B cell (primary cell): Measurements from ENCODE around the gene SAMD4B. TPM values are rescaled to one million over a fixed set of nuclear protein-coding genes. Genes with fewer than 3 reads are reported as not detected.

Experiments
- ATAC-seq: fragments of 200-7000 bp; cut with Tn5 transposase; one replicate; pipeline ENCODE4 v1.10.0; 2021; ENCODE audit warnings: low read depth, mild to moderate bottlenecking, moderate number of reproducible peaks, moderate library complexity
- CTCF ChIA-PET: fragments of 350-600 bp; sonication (Branson Sonifier 250); formaldehyde crosslinking; loops from one replicate; lab custom pipeline; 2021; ENCODE audit warnings: antibody characterized with exemption, inconsistent platforms; lab: Charles Lee
- POLR2A ChIA-PET: fragments of 350-600 bp; sonication (Branson Sonifier 250); formaldehyde crosslinking; loops from one replicate; lab custom pipeline; 2021; ENCODE audit warnings: antibody characterized with exemption; lab: Charles Lee
- DNase-seq: peaks from one replicate; pipeline ENCODE4 v3.0.0; 2013
- H2AFZ ChIP-seq: 2 replicates; pipeline ENCODE4 v1.6.1; 2012; ENCODE audit warnings: mild to moderate bottlenecking, low read depth, low read length; ENCODE audit not compliant: insufficient read depth, poor library complexity, severe bottlenecking
- H3K27ac ChIP-seq, 2 donors: 1 replicate in 1 of 2; 2 replicates in 1 of 2; pipeline ENCODE4 v1.5.1; 2012 to 2013; ENCODE audit warnings: low read length in 2 of 2, mild to moderate bottlenecking in 2 of 2, moderate library complexity in 1 of 2
- H3K27me3 ChIP-seq, 4 experiments: fragments of 200-600 bp in 1 of 4; sonication (generic) in 1 of 4; replicated peaks in 1 of 4; 1 replicate in 2 of 4; 2 replicates in 2 of 4; pipeline versions ENCODE4 v1.6.1 to v1.7.0; 2013 to 2016; ENCODE audit warnings: low read length in 3 of 4, mild to moderate bottlenecking in 2 of 4, mixed read lengths in 1 of 4, moderate library complexity in 1 of 4; ENCODE audit not compliant: insufficient read depth in 4 of 4, control insufficient read depth in 3 of 4; ENCODE audit errors: control extremely low read depth in 1 of 4
- H3K36me3 ChIP-seq, 2 experiments: replicated peaks in 1 of 2; 1 replicate in 1 of 2; 2 replicates in 1 of 2; pipeline versions ENCODE4 v1.6.1 to v1.7.1; 2013; ENCODE audit warnings: low read length in 1 of 2; ENCODE audit not compliant: insufficient read depth in 2 of 2, control insufficient read depth in 1 of 2; ENCODE audit errors: control extremely low read depth in 1 of 2, extremely low read depth in 1 of 2
- H3K4me1 ChIP-seq, 2 donors: fragments of 200-600 bp in 1 of 2; sonication (generic) in 1 of 2; 1 replicate in 1 of 2; 2 replicates in 1 of 2; pipeline versions ENCODE4 v1.5.1 to v1.6.1; 2013 to 2017; ENCODE audit warnings: low read length in 2 of 2; ENCODE audit not compliant: control insufficient read depth in 2 of 2, insufficient read depth in 2 of 2
- H3K4me2 ChIP-seq: replicated peaks from 2 replicates; pipeline ENCODE3; 2012; ENCODE audit warnings: mild to moderate bottlenecking, low read depth, low read length; ENCODE audit not compliant: poor library complexity, severe bottlenecking
- H3K4me3 ChIP-seq, 5 experiments: fragments of 200-600 bp in 1 of 5; sonication (generic) in 1 of 5; 1 replicate in 3 of 5; 2 replicates in 2 of 5; pipeline versions ENCODE4 v1.5.1 to v1.7.0; 2011 to 2016; ENCODE audit warnings: low read length in 4 of 5, mild to moderate bottlenecking in 4 of 5, low read depth in 2 of 5, control low read depth in 1 of 5, moderate library complexity in 1 of 5; ENCODE audit not compliant: insufficient read depth in 1 of 5; ENCODE audit errors: control extremely low read depth in 1 of 5, extremely low read depth in 1 of 5
- H3K79me2 ChIP-seq: fragments of 200-600 bp; sonication (generic); one replicate; pipeline ENCODE4 v1.6.0; 2016; ENCODE audit warnings: low read length; ENCODE audit not compliant: control insufficient read depth, insufficient read depth
- H3K9ac ChIP-seq: fragments of 200-600 bp; sonication (generic); 2 replicates; pipeline ENCODE4 v1.6.1; 2017; ENCODE audit warnings: mild to moderate bottlenecking, low read length, moderate library complexity
- H3K9me3 ChIP-seq, 3 donors: one replicate each; pipeline versions ENCODE4 v1.6.1 to v1.7.1; 2013; ENCODE audit warnings: low read length in 2 of 3; ENCODE audit not compliant: control insufficient read depth in 2 of 3, insufficient read depth in 1 of 3; ENCODE audit errors: control extremely low read depth in 1 of 3
- H4K20me1 ChIP-seq: 2 replicates; pipeline ENCODE4 v1.6.0; 2012; ENCODE audit warnings: mild to moderate bottlenecking, low read length; ENCODE audit not compliant: insufficient read depth, control insufficient read depth, poor library complexity, severe bottlenecking
- H3K27ac Mint-ChIP-seq: one replicate; pipeline ENCODE4 v1.8.0; 2021; ENCODE audit warnings: mixed read lengths
- H3K27me3 Mint-ChIP-seq: one replicate; pipeline ENCODE4 v1.8.0; 2021; ENCODE audit warnings: mixed read lengths
- H3K4me1 Mint-ChIP-seq: one replicate; pipeline ENCODE4 v1.8.0; 2021; ENCODE audit warnings: mixed read lengths
- H3K4me3 Mint-ChIP-seq: one replicate; pipeline ENCODE4 v1.8.0; 2021; ENCODE audit warnings: mixed read lengths
- H3K9me3 Mint-ChIP-seq: one replicate; pipeline ENCODE4 v1.8.0; 2022; ENCODE audit warnings: mixed read lengths; ENCODE audit not compliant: insufficient read depth
- EZH2 ChIP-seq: IDR thresholded peaks from 2 replicates; pipeline ENCODE4 v1.6.1; 2012; ENCODE audit warnings: borderline replicate concordance, low read depth, mild to moderate bottlenecking, moderate library complexity, low read length; ENCODE audit not compliant: insufficient read depth, poor library complexity, severe bottlenecking
- WGBS: methylation state at CpG from one replicate; pipeline ENCODE4 v1.1.5; 2013; ENCODE audit warnings: missing lambda C conversion rate; ENCODE audit not compliant: insufficient coverage; 5-methylcytosine and 5-hydroxymethylcytosine counted together
- intact Hi-C: fragments of 100-400 bp; cut with micrococcal nuclease; formaldehyde crosslinking; loops from one replicate; pipeline ENCODE4 v1.10.0; 2022
- polyA plus RNA-seq: library from polyadenylated mRNA; depleted of rRNA; stranded (reverse); fragments of >200 nt; gene quantifications from 2 replicates; pipeline ENCODE4 v1.2.3, GENCODE V29; 2012
- total RNA-seq, 2 donors: library from RNA; stranded (reverse); fragments of 120-200 nt in 1 of 2; gene quantifications; 1 replicate in 1 of 2; 2 replicates in 1 of 2; pipeline versions ENCODE4 v1.2.3 to v1.2.4, GENCODE V29; 2013 to 2022
- TF ChIP-seq, protein P1 (sequence below): fragments of 200-600 bp; IDR thresholded peaks from one replicate; pipeline ENCODE4 v1.8.0; 2022; ENCODE audit warnings: antibody characterized with exemption, mild to moderate bottlenecking

Gene SAMD4B
- total and polyA plus RNA-seq, 2 donors (not counting 1 experiment from before 2014, with no cell fraction given), result 87.3 to 90.0 TPM

DNA sequence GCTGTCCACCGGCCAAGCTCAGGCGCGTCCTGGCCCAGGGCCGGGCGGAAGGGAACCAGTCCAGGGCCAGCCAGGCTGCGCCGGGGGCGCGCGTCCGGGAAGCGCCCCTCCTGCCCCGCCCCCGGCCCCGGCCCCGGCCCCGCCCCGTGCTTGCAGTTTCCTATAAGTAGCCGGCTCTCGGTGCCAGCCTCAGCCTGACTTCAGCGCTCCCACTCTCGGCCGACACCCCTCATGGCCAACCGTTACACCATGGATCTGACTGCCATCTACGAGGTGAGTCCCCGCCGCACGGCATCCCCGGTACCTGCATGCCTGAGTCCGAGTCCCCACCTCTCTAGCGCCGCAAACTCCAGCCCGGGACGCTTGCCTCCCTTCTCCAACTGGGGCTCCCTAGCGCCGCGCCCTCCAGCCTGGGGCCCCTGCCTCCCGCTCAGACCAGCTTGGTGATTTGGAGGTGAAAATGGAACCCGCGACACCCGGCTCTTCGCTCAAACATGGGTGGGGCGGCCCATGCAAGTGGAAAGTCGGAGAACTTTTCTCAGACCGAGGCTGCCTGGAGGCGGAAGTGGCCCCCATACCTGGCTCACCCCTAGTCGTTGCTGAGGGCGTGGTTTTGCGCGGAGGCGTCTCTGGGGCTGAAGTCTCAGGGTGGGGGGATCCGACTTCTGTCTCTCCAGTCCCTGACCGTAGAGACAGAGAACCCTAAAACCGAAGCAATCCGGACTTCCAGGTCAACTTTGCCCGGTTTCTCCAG is 64.6 kb downstream of the SAMD4B start, which contains the start of gene ZFP36:
TSS of gene ZFP36 (plus strand) at position 192 of the 754 bp plus-strand sequence. CDS start at position 250, 58 bp downstream.
- TF ChIP-seq EZH2, result no peak
- TF ChIP-seq, protein P1, sequence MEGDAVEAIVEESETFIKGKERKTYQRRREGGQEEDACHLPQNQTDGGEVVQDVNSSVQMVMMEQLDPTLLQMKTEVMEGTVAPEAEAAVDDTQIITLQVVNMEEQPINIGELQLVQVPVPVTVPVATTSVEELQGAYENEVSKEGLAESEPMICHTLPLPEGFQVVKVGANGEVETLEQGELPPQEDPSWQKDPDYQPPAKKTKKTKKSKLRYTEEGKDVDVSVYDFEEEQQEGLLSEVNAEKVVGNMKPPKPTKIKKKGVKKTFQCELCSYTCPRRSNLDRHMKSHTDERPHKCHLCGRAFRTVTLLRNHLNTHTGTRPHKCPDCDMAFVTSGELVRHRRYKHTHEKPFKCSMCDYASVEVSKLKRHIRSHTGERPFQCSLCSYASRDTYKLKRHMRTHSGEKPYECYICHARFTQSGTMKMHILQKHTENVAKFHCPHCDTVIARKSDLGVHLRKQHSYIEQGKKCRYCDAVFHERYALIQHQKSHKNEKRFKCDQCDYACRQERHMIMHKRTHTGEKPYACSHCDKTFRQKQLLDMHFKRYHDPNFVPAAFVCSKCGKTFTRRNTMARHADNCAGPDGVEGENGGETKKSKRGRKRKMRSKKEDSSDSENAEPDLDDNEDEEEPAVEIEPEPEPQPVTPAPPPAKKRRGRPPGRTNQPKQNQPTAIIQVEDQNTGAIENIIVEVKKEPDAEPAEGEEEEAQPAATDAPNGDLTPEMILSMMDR, result no peak
- DNase-seq (peak; percentile 92), ATAC-seq (peak; percentile 22)
- peaks cover 28% of the 10 kb centered on the region for H4K20me1 ChIP-seq
- ChIA-PET POLR2A (interaction anchor here (0.8 to 8.8 kb wide), 6 partner anchors 8 to 65 kb away, joined by 3 to 69 read pairs (median 12); partner anchors contain the start of genes MED29, PAF1, RPS16 and SAMD4B), CTCF (interaction anchor here (1.0 to 2.9 kb wide), 4 partner anchors 7 to 22 kb away, joined by 3 to 42 read pairs (median 14); partner anchors contain the start of genes MED29 and PAF1)
- peak within 1 kb of the TSS; percentile 97 for H3K27ac Mint-ChIP-seq
- no peaks in the 10 kb centered on the region for H3K27me3 ChIP-seq
- under 1% methylated on average over 54 of the region's 56 CpGs for WGBS
- peak within 1 kb of the TSS; percentile 94 for H3K4me3 Mint-ChIP-seq
- peak within 1 kb of the TSS; percentile 8 for H2AFZ ChIP-seq
- H3K4me1 Mint-ChIP-seq, result peaks cover 63% of the 10 kb centered on the region
- peaks cover 60% of the 10 kb centered on the region for H3K79me2 ChIP-seq
- H3K9ac ChIP-seq, result peak within 1 kb of the TSS; percentile 99
- no peaks in the 10 kb centered on the region for H3K9me3 Mint-ChIP-seq
- intact Hi-C loops, result loop anchor here (10.0 kb wide), 1 partner anchor 542 kb away; no protein-coding TSS in a partner anchor
- H3K4me3 ChIP-seq, result peak within 1 kb of the TSS; percentile 87 to 99 (median 95)
- peak within 1 kb of the TSS; percentile 100 for H3K4me2 ChIP-seq
- peaks cover 0 to 4% (median 0%) of the 10 kb centered on the region in 3 donors for H3K9me3 ChIP-seq
- H3K36me3 ChIP-seq, result peaks cover 0 to 24% of the 10 kb centered on the region in 2 experiments
- H3K4me1 ChIP-seq, result peaks cover 46 to 69% of the 10 kb centered on the region in 2 donors
- no peaks in the 10 kb centered on the region for H3K27me3 Mint-ChIP-seq
- H3K27ac ChIP-seq, result peak within 1 kb of the TSS; percentile 100

DNA sequence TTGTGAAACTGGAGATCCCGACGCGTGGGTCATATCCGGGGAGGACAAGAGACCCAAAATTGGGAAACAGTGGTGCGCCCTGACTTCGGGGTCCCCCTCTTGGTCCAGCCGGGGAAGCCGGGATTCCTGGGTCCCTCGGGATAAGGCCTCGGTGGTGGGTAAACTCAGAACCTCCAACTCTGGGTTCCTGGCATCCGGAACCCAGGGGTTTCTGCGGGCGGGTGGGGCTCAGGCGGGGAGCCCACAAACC is 65.1 kb downstream of the SAMD4B start:
- H3K4me3 Mint-ChIP-seq, result peak overlapping the region; percentile 94
- peak overlapping the region; percentile 97 for H3K27ac Mint-ChIP-seq
- no peak overlapping the region for H2AFZ ChIP-seq
- H3K4me1 Mint-ChIP-seq, result peaks cover 61% of the 10 kb centered on the region
- peaks cover 60% of the 10 kb centered on the region for H3K79me2 ChIP-seq
- ATAC-seq, result no peak
- peak overlapping the region; percentile 87 to 99 (median 95) for H3K4me3 ChIP-seq
- H3K36me3 ChIP-seq, result peaks cover 0 to 24% of the 10 kb centered on the region in 2 experiments
- peak overlapping the region; percentile 100 for H3K27ac ChIP-seq
- peak overlapping the region; percentile 99 for H3K9ac ChIP-seq
- no peaks in the 10 kb centered on the region for H3K27me3 Mint-ChIP-seq
- peaks cover 0 to 1% (median 0%) of the 10 kb centered on the region in 3 donors for H3K9me3 ChIP-seq
- CTCF ChIA-PET, result interaction anchor here (0.9 to 2.9 kb wide), 4 partner anchors 8 to 21 kb away, joined by 3 to 42 read pairs (median 8); partner anchors contain the start of genes MED29 and PAF1
- under 1% methylated on average over 14 of the region's 14 CpGs for WGBS
- peaks cover 28% of the 10 kb centered on the region for H4K20me1 ChIP-seq
- H3K27me3 ChIP-seq, result no peaks in the 10 kb centered on the region
- TF ChIP-seq, protein P1, result no peak
- TF ChIP-seq EZH2, result no peak
- intact Hi-C loops, result loop anchor here (10.0 kb wide), 1 partner anchor 543 kb away; no protein-coding TSS in a partner anchor
- POLR2A ChIA-PET, result interaction anchor here (1.4 to 8.8 kb wide), 5 partner anchors 10 to 65 kb away, joined by 7 to 69 read pairs (median 17); partner anchors contain the start of genes MED29, PAF1, RPS16 and SAMD4B
- H3K9me3 Mint-ChIP-seq, result no peaks in the 10 kb centered on the region
- peak overlapping the region; percentile 100 for H3K4me2 ChIP-seq
- H3K4me1 ChIP-seq, result peaks cover 41 to 64% of the 10 kb centered on the region in 2 donors
- DNase-seq, result no peak
